ENCODE data around the gene RASSF5.
"Not testable (repeated sequence)": the region's sequence is repeated elsewhere in the genome, so short reads cannot be mapped to it uniquely, and the experiment has no call there.

RASSF5 gene

GRCh38 chr1:206477110-206477509 lies 30.2 kb upstream of the RASSF5 start:
- DNase-seq, result no peak

- DNase-seq, result no peak
Measured at GRCh38 chr1:206477581-206478380, 29.6 kb upstream of the RASSF5 start.

GRCh38 chr1:206478746-206479145 lies 28.6 kb upstream of the RASSF5 start:
- no peak for DNase-seq

- no peak for DNase-seq
Measured at GRCh38 chr1:206479183-206480125, 27.9 kb upstream of the RASSF5 start.

- no peak for DNase-seq
Measured at GRCh38 chr1:206480211-206480610, 27.1 kb upstream of the RASSF5 start.

GRCh38 chr1:206482611-206483010 lies 24.7 kb upstream of the RASSF5 start:
- DNase-seq, result no peak

GRCh38 chr1:206483864-206484263 lies 23.5 kb upstream of the RASSF5 start:
- DNase-seq, result not testable (repeated sequence)

GRCh38 chr1:206484901-206485300 lies 22.4 kb upstream of the RASSF5 start:
- DNase-seq, result no peak

- DNase-seq, result no peak
Measured at GRCh38 chr1:206486995-206487788, 20.1 kb upstream of the RASSF5 start.

GRCh38 chr1:206487970-206488369 lies 19.4 kb upstream of the RASSF5 start:
- DNase-seq, result no peak

- no peak for DNase-seq
Measured at GRCh38 chr1:206488466-206488865, 18.9 kb upstream of the RASSF5 start.

- DNase-seq, result no peak
Measured at GRCh38 chr1:206489980-206490770, 17.2 kb upstream of the RASSF5 start.

GRCh38 chr1:206490771-206491405 lies 16.4 kb upstream of the RASSF5 start:
- no peak for DNase-seq

- DNase-seq, result no peak
Measured at GRCh38 chr1:206491616-206492015, 15.7 kb upstream of the RASSF5 start.

- DNase-seq, result no peak
Measured at GRCh38 chr1:206492589-206492988, 14.7 kb upstream of the RASSF5 start.

- DNase-seq, result no peak
Measured at GRCh38 chr1:206493279-206493678, 14.1 kb upstream of the RASSF5 start.

GRCh38 chr1:206495011-206495461 lies 12.3 kb upstream of the RASSF5 start:
- DNase-seq, result no peak

GRCh38 chr1:206495493-206496046 lies 11.8 kb upstream of the RASSF5 start:
- DNase-seq, result no peak

GRCh38 chr1:206496131-206496793 lies 11.1 kb upstream of the RASSF5 start:
- DNase-seq, result no peak

GRCh38 chr1:206497363-206497762 lies 10.0 kb upstream of the RASSF5 start:
- DNase-seq, result no peak

GRCh38 chr1:206497774-206498173 lies 9.6 kb upstream of the RASSF5 start:
- DNase-seq, result no peak

Measured in activated gamma-delta T cell (primary cell).